GM12874 (cell line): Measurements from ENCODE around the gene TMEM179B.

Source experiments
- TF ChIP-seq, protein P1 (sequence below): IDR thresholded peaks from 2 replicates; pipeline ENCODE4 v1.5.1; 2011; ENCODE audit warnings: low read depth, mild to moderate bottlenecking, control low read depth, low read length, moderate library complexity; ENCODE audit not compliant: insufficient read depth

Gene TMEM179B

DNA sequence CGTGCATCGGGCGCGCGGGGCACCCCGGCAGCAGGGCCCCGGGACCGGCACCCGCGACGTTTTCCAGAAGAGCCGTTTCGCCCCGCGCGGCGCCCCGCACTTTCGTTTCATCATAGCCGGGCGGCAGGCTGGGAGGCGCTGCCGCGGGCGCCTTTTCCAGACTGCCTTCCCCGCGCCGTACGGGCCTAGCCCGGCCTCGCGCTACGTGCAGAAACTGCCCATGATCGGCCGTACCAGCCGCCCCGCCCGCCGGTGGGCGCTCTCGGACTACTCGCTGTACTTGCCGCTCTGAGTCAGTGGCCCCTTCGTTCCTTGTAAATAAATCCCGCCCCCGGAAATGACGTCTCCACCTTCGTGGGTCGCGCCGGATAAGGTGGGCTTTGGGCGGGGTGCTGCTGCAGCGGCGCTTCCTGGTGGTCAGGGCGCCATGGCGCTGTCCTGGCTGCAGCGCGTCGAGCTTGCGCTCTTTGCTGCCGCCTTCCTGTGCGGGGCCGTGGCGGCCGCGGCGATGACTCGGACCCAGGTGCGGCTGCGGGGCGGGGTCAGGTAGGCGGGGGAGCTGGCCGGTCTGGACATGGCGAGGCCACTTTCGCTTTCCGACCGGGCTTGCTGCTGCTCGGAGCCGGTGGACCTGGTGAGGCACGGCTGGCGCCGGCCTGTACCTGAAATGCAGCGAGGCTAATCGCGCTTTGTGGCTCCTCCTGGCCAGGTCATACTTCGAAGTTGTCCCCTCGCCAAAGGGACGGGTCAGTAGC is at the start of gene TMEM179B:
Gene TMEM179B, plus strand, starts transcription at position 398 of the 755 bp plus-strand sequence. Its CDS starts 30 bp downstream, at position 428.
- TF ChIP-seq, protein P1, sequence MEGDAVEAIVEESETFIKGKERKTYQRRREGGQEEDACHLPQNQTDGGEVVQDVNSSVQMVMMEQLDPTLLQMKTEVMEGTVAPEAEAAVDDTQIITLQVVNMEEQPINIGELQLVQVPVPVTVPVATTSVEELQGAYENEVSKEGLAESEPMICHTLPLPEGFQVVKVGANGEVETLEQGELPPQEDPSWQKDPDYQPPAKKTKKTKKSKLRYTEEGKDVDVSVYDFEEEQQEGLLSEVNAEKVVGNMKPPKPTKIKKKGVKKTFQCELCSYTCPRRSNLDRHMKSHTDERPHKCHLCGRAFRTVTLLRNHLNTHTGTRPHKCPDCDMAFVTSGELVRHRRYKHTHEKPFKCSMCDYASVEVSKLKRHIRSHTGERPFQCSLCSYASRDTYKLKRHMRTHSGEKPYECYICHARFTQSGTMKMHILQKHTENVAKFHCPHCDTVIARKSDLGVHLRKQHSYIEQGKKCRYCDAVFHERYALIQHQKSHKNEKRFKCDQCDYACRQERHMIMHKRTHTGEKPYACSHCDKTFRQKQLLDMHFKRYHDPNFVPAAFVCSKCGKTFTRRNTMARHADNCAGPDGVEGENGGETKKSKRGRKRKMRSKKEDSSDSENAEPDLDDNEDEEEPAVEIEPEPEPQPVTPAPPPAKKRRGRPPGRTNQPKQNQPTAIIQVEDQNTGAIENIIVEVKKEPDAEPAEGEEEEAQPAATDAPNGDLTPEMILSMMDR, result peak; percentile 79

DNA sequence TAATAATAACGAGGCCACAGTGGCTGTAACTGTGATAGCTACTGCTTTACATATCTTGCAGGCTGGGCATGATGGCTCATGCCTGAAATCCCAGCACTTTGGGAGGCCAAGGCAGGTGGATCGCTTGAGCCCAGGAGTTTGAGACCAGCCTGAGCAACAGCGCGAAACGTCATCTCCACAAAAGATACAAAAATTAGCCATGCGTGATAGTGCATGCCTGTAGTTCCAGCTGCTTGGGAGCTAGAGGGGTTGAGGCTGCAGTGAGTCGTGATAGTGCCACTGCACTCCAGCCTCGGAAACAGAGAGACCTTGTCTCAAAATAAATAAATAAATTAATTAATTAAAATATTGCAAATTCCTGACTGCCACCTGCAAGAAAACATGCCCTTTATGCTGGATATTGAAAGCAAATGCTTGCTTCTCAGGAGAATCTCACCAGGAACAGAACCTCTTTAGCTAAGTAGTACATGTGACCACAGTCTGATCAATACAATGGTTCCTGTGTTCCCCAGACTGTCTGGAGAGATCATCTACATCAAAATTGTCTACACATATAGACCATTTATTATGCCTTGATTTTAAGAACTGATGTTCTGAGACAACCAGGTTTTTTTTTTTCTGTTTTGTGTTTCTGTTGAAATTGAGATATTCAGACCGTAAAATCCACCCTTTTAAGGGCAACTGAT is 39.6 kb upstream of the TMEM179B start:
- TF ChIP-seq, protein P1, result no peak

GRCh38 chr11:62752177-62752785 is 34.9 kb upstream of the TMEM179B start:
- TF ChIP-seq, protein P1, result no peak

DNA sequence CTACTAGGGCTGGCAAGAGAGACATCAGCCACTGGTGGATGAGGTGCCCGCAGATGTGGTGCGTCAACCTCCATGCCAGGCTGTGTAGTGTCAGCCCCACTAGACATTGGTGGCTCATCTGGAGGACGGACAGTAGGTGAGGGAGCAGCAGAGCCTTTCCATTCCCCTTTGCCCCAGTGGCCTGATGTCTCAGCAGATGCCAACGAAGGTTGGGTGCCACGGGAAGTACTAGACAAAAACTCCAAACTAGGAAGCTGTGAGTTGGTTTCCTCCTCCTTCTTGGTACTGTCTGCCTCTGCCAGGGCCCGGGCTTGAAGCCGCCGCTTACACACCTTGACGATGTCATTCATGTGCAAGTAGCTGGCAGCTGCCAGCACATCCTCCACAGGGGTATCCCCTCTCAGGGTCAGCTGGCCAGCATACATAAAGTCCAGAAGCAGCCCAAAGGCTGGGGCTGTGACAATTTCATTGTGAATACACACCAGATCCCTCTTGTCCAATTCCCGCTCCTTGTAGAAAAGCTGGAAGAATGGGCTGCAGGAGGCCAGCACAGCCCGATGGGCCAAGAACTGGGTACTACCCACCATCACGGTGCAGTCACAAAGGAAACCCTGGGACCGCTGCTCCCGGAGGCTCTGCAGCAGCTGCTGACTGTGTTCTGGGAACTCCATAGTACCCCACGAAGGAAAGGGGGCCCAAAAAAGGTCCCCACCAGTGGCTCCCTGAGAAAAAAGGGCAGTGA is 34.0 kb upstream of the TMEM179B start:
- TF ChIP-seq, protein P1, result no peak

DNA sequence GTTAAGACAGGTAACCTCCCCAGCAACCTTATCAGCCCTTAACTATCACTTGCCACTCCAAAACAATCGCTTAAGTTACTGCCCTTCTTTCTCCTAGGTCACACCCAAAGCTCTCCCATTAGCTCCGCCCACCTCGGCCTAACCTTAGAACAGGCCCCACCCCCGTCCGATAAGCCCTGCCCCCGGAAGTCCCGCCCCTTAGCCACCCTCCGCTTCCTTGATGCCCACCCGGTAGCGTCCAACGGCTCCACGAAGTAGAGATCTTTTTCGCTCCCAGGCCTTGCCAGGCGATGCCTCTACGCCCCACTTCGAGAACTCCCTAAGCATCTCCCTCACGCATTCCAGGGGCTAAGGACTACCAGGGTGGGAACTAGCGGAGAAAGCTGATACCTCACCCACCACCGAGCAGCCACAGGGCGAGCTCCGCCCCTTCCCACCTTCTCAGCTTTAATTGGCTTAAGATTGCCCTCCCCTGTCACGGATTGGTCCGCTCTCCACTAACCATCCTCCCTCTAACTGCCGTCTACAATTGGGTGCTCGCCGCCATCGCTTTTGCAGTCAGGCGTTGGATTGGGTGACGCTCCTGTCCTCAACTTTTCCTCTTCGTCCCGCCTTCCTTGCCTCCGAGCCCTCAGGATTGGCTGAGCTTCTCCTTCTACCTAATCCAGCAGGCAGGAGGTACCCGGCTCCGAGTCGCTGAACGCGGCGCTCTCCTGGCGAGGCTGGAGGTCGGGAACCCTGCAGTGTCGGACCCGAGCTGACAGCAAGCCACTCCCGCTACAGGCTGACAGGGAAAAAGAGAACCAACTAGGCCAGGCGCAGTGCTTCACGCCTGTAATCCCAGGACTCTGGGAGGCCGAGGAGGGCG is 33.2 kb upstream of the TMEM179B start, which contains the start of gene ZBTB3:
Gene ZBTB3, minus strand, starts transcription at position 425 of the 868 bp plus-strand sequence. CDS start 496 bp downstream, outside the sequence.
- TF ChIP-seq, protein P1, result no peak

DNA sequence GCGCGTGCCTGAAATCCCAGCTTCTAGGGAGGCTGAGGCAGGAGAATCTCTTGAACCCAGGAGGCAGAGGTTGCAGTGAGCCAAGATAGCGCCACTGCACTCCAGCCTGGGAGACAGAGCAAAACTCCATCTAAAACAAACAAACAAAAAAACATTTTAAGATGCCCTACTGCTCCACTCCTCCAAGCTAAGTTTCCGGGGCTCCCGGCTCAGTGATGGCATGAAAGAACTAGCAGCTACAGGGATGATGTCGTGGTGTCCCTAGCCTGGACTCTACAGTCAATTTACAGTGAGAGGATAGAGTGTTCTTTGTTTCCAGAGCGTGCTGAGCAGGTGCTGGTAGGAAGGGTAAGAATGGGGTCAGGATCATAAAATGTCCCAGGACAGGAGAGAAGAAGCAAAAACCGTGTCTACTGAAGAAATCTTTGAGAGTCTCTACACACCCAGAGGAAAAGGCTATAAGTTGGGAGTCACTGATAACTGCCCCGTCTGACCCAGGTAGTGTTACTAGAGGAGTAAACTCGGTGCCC is 32.1 kb upstream of the TMEM179B start:
- TF ChIP-seq, protein P1, result no peak
